Gastroesophageal sphincter (tissue), 4 donors: ENCODE measurements around the gene CPSF7. TPM values are rescaled to one million over a fixed set of nuclear protein-coding genes. Genes with fewer than 3 reads are reported as not detected.

Experiments
- ATAC-seq: fragments of 150-250 bp; one replicate; pipeline ENCODE4 v1.9.1; 2016; ENCODE audit warnings: mild to moderate bottlenecking, moderate library complexity
- H3K27ac ChIP-seq, 4 donors: fragments of 200-600 bp; sonication (generic) in 3 of 4; 1 replicate in 3 of 4; 2 replicates in 1 of 4; pipeline ENCODE4 v1.5.1; 2016 to 2019
- H3K27me3 ChIP-seq: fragments of 200-600 bp; sonication (generic); one replicate; pipeline ENCODE4 v1.5.1; 2019
- H3K36me3 ChIP-seq, 2 donors: fragments of 200-600 bp; sonication (generic); one replicate each; pipeline ENCODE4 v1.5.1; 2019; ENCODE audit warnings: control low read depth in 1 of 2
- H3K4me1 ChIP-seq, 3 donors: fragments of 200-600 bp; sonication (generic); 1 replicate in 2 of 3; 2 replicates in 1 of 3; pipeline ENCODE4 v1.5.1; 2016 to 2019; ENCODE audit warnings: control low read depth in 2 of 3
- H3K4me3 ChIP-seq, 2 donors: fragments of 200-600 bp; sonication (generic); one replicate each; pipeline ENCODE4 v1.5.1; 2019; ENCODE audit warnings: mild to moderate bottlenecking in 1 of 2, moderate library complexity in 1 of 2
- H3K9me3 ChIP-seq, 3 donors: fragments of 200-600 bp; sonication (generic); one replicate each; pipeline ENCODE4 v1.5.1; 2017 to 2019; ENCODE audit warnings: control low read depth in 2 of 3
- CTCF ChIP-seq, 4 experiments: fragments of 200-600 bp in 2 of 4; fragments of 450-650 bp in 2 of 4; sonication (generic) in 1 of 4; IDR thresholded peaks; one replicate each; pipeline ENCODE4 v1.5.1; 2017 to 2019; ENCODE audit warnings: antibody characterized with exemption in 4 of 4, mild to moderate bottlenecking in 2 of 4, moderate library complexity in 2 of 4
- EP300 ChIP-seq: sonication (generic); formaldehyde crosslinking; IDR thresholded peaks from one replicate; pipeline ENCODE4 v1.6.1; 2017; ENCODE audit warnings: antibody characterized with exemption, mild to moderate bottlenecking
- POLR2A ChIP-seq, 2 donors: fragments of 450-650 bp; IDR thresholded peaks; one replicate each; pipeline ENCODE4 v1.6.1; 2017; ENCODE audit warnings: antibody characterized with exemption in 2 of 2, mild to moderate bottlenecking in 2 of 2, moderate library complexity in 1 of 2
- POLR2AphosphoS5 ChIP-seq: sonication (generic); formaldehyde crosslinking; IDR thresholded peaks from one replicate; pipeline ENCODE4 v1.6.1; 2017; ENCODE audit warnings: antibody characterized with exemption
- WGBS, 2 donors: methylation state at CpG; one replicate each; pipeline ENCODE4 v1.1.5; 2018; ENCODE audit warnings: low coverage in 1 of 2; 5-methylcytosine and 5-hydroxymethylcytosine counted together
- total RNA-seq, 4 donors: library from RNA; depleted of rRNA; stranded (reverse); fragments of >200 nt; gene quantifications; one replicate each; pipeline ENCODE4 v1.1.0, GENCODE V29; 2016

The CPSF7 gene
- total RNA-seq, 4 donors from 2014 or later, result 36.6 to 50.4 (median 43.7) TPM

- TF ChIP-seq POLR2AphosphoS5 (no peak), EP300 (no peak), CTCF (IDR thresholded peaks at IDR 0.05) (no peak), POLR2A (IDR thresholded peaks at IDR 0.05) (no peak)
- H3K36me3 ChIP-seq, result peaks cover 0 to 55% of the 10 kb centered on the region in 2 donors
- no peaks in the 10 kb centered on the region for H3K9me3 ChIP-seq
- H3K27me3 ChIP-seq, result no peaks in the 10 kb centered on the region
- ATAC-seq, result no peak
- 88 to 92% methylated on average over 2 of the region's 5 CpGs for WGBS, 2 donors
- peaks cover 0 to 39% (median 9%) of the 10 kb centered on the region in 3 donors for H3K4me1 ChIP-seq
- H3K4me3 ChIP-seq, result no peak overlapping the region
- no peak overlapping the region for H3K27ac ChIP-seq
These were observed 65.6 kb downstream of the CPSF7 start for GRCh38 chr11:61364012-61364675.

GRCh38 chr11:61362542-61362875 is 67.3 kb downstream of the CPSF7 start:
- Histone ChIP-seq H3K27me3 (no peaks in the 10 kb centered on the region), H3K4me3 (peak overlapping the region; percentile 55 to 76), H3K27ac (peak overlapping the region; percentile 80 to 99 (median 98)), H3K4me1 (peaks cover 0 to 44% (median 9%) of the 10 kb centered on the region in 3 donors), H3K9me3 (no peaks in the 10 kb centered on the region), H3K36me3 (peaks cover 0 to 39% of the 10 kb centered on the region in 2 donors)
- WGBS, 2 donors, result 0 to 1% methylated on average over 6 to 8 of the region's 12 CpGs
- TF ChIP-seq EP300 (no peak), CTCF (IDR thresholded peaks at IDR 0.05) (no peak), POLR2AphosphoS5 (no peak), POLR2A (IDR thresholded peaks at IDR 0.05) (no peak)
- peak; percentile 12 for ATAC-seq

GRCh38 chr11:61361741-61362541 is 67.8 kb downstream of the CPSF7 start, which contains the start of the genes CYB561A3 and TMEM138:
CYB561A3 (minus strand) TSS chr11:61361882; CDS start chr11:61356713, 5,169 bp downstream.
TMEM138 (plus strand) TSS chr11:61362374; CDS start chr11:61364391, 2,017 bp downstream.
- H3K27ac ChIP-seq, result peak within 1 kb of the TSS; percentile 80 to 99 (median 98)
- H3K36me3 ChIP-seq, result peaks cover 0 to 36% of the 10 kb centered on the region in 2 donors
- peak; percentile 97 for ATAC-seq
- WGBS, 2 donors, result 0% methylated on average over 8 of the region's 63 CpGs
- no peak for TF ChIP-seq EP300
- peak; percentile 68 to 72 for TF ChIP-seq POLR2A (IDR thresholded peaks at IDR 0.05)
- TF ChIP-seq POLR2AphosphoS5, result peak; percentile 85
- peak in 1 of 4 experiments; percentile 11 for TF ChIP-seq CTCF (IDR thresholded peaks at IDR 0.05)
- no peaks in the 10 kb centered on the region for H3K27me3 ChIP-seq
- peak within 1 kb of the TSS; percentile 55 to 76 for H3K4me3 ChIP-seq
- no peaks in the 10 kb centered on the region for H3K9me3 ChIP-seq
- peaks cover 0 to 46% (median 9%) of the 10 kb centered on the region in 3 donors for H3K4me1 ChIP-seq

- WGBS, 2 donors, result 0 to 4% methylated on average over 2 to 9 of the region's 22 CpGs
- no peak for TF ChIP-seq EP300
- TF ChIP-seq CTCF (IDR thresholded peaks at IDR 0.05), result no peak
- TF ChIP-seq POLR2AphosphoS5, result no peak
- no peak for TF ChIP-seq POLR2A (IDR thresholded peaks at IDR 0.05)
- H3K9me3 ChIP-seq, result no peaks in the 10 kb centered on the region
- H3K4me3 ChIP-seq, result peak overlapping the region; percentile 55 to 76
- peaks cover 0 to 50% (median 9%) of the 10 kb centered on the region in 3 donors for H3K4me1 ChIP-seq
- peak overlapping the region; percentile 80 to 99 (median 98) for H3K27ac ChIP-seq
- no peaks in the 10 kb centered on the region for H3K27me3 ChIP-seq
- no peak for ATAC-seq
- H3K36me3 ChIP-seq, result peaks cover 0 to 31% of the 10 kb centered on the region in 2 donors
These were observed 68.5 kb downstream of the CPSF7 start for GRCh38 chr11:61361237-61361740.
